GM21447 (cell line): Measurements from ENCODE around the gene ATF7.
"Not testable (repeated sequence)": the region's sequence is repeated elsewhere in the genome, so short reads cannot be mapped to it uniquely, and the experiment has no call there.

Source experiments
- ATAC-seq: cut with Tn5 transposase; IDR thresholded peaks from one replicate; pipeline ENCODE4 v1.9.1; 2021; ENCODE audit not compliant: unreplicated experiment

ATF7 gene

DNA sequence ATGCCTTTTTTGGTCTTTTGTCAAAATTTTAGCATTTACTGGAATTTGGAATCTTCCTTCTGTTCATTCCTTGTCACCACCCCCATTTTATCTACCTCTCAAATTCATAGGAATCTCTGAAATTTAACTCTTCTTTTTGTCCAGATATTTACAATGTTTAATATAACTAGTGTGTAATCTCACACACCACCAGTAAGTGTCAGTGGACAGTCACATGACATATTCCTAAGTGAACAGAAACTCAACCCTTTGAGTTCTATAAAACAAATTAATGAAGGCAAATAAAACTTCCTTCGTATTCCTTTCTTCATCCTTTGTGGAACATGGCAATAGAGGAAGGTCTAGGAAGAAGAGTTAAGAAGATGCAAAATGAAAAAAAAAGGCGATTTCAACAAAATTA is 26.6 kb downstream of the ATF7 start:
- ATAC-seq = no peak

DNA sequence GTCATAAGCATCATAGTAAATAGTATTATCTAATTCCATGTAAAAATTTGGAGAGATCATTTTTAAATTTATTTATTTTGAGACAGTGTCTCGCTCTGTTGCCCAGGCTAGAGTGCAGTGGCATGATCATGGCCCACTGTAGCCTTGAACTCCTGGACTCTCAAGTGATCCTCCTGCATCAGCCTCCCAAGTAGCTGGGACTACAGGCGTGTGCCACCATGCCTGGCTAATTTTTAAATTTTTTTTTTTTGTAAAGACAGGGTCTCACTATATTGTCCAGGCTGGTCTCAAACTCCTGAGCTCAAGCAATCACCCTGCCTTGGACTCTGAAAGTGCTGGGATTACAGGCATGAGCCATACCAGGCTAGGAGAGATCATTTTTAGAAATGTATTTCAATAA is 27.2 kb downstream of the ATF7 start:
- ATAC-seq = not testable (repeated sequence)

DNA sequence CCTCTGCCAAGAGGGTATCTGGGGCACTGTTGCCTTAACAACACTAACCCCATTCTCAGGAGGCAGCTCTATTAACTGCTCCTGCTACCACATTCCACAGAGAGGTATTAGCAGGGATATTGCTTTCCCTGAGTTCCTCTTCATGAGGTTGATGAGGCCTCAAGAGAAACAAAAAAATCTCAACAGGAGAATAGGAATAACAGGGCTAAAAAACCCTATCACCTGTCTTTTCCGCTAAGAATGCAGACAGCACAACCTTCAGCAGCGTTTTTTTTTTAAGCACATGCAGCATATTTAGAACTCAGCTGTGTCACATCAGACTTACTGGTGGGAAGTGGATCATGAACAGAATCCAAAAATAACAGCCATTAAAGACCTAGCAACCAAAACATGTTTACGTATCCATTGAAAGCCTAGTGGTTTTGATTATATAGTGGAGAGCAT is 29.2 kb downstream of the ATF7 start:
- ATAC-seq = no peak

DNA sequence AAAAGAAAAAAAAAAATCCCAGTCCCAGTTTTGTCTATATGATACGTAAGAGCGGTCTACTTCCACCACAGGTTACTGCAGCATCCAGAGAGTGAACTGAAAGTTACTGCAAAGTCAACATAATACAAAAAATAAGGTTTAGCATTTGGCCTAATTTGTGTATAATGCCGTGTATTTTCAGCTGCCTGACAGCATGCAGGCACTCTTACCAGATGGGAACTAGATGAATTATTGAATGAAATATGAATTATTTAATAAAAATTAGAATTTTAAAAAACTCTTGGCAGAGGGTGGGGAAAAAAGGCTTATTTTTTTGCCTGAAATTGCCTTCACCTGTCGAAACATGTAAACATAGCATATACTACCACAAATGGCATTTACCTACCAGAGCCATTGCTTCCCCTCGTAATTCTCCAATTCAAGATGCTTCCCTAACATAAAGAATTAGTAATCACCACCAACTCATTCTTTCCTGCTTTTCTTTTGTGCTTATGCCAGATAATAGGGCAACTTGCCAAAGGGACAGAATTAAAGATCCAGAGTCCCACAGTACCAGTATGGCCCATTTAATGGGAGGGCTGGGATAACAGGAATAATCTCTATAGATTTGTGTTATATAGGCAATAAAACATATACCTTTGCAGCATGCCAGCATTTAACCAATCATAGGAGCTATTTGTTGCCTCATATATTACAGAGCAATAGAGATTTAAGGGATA is 31.1 kb downstream of the ATF7 start:
- no peak for ATAC-seq

DNA sequence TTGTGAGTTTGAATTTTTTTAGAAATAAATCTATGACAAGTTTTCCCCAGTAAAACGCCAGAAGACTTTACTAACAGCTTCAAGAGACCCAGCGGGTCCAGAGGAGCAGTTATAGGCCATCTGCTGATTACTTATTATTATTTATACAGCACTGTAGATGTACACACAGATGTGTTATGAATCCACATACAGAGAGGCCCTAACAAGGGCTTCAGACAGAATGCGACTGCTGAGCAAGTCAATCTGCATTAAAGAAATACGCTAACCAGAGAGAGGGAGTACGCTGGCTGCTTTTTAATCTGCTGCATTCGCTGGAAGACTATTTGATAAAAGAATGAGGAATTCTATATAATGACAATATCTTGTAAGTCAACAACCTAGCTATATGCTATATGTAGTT is 32.5 kb downstream of the ATF7 start:
- ATAC-seq = no peak

DNA sequence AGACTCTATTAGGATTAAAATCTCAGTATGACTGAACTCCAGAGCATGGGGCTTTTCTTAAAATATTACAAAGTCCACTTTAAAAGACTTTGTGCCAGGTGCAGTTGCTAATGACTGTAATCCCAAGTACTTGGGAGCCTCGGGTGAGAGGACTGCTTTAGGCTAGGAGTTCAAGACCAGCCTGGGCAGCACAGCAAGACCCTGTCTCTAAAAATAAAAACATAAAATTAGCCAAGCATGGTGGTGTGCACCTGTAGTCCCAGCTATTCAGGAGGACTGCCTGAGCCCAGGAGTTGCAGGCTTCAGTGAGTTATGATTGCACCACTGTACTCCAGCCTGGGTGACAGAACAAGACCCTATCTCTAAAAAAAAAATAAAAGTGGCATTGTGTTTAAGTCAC is 33.2 kb downstream of the ATF7 start:
- no peak for ATAC-seq

DNA sequence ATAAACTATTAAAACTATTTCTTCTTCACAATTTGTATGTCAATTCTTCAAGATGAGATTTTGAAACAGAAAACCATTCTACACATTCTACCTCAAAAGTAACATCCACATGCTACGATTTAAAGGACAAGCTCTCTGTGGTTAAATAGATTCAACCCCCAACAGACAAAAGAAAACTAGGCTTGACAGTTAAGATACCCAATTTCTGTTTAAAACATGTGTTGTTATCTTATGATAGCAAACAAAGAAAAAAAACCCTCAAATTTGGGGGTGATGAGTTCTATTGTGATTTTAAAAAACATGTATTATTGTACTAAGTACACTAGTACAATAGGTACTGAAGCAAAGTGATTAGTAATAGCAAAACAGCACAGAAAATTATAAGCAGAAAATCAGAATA is 33.8 kb downstream of the ATF7 start:
- ATAC-seq = no peak

DNA sequence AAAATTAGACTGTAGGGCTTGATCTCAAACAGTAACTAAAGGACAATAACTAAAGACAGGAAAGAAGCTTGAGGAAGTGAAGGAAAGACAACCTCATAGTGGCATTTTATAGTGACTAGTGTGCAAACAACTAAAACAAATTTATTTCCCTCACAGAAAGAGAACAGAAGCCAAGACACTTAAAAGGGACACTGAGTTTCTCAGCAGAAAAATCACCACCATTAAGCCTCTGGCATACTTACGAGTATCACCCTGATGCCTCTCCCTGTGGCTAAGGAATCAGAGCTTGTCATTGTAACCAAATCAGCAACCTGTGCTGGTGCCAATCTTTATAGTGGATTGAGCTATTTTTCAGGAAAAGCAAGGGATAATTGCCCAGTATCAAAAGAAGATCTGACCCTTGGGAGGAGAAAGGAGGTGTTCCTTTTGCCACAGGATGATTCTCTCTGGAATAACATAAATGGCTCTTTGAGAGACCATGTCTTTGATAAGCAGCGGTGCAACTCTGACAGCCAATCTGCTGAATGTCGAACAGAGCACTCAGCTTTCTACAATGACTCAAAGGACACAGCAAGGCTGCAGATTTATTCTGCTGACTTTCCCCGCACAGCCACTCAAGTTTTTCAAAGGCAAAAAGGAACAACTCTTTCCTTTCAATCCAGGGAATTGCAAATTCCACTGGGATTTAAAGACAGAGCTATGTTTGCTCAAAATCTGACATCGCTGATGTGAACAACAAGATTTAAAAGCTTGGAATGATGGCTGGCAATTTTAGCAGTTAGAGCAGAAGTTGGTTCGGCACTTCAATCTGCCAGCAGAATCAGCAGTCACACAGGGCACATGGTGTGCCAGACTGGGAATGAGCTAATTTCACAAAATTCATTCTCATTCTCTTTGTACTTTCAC is 34.6 kb downstream of the ATF7 start:
- ATAC-seq = no peak

DNA sequence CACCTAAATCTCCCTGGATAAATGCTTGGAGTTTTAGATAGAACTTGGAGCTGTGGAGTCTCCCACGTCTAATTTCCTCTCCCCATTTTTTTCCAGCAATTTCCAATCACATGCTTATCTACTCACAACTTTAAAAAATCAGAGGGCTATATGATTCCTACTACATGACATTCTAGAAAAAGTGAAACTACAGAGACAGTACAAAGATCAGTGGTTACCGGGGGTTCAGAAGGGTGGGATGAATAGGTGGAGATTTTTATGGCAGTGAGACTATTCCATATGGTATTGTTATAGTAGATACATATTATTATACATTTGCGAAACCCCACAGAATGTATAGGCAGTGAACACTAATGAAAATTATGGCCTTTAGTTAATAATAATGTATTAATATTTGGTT is 35.5 kb downstream of the ATF7 start:
- no peak for ATAC-seq

DNA sequence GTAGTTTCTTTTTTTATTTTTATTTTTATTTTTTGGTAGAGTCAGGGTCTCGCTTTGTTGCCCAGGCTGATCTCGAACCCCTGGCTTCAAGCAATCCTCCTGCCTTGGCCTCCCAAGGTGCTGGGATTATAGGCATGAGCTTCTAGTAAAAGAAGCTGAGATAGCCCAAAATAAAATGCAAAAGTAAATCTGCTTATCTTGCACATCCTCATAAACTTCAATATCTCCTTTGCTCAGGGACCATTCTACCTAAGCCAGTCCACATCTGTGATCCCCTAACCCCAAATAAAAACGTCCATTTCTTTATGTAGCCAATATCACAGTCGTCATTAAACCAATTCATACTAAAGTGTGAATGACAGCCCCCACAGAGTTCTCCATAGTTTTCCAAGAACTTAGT is 36.3 kb downstream of the ATF7 start:
- no peak for ATAC-seq

DNA sequence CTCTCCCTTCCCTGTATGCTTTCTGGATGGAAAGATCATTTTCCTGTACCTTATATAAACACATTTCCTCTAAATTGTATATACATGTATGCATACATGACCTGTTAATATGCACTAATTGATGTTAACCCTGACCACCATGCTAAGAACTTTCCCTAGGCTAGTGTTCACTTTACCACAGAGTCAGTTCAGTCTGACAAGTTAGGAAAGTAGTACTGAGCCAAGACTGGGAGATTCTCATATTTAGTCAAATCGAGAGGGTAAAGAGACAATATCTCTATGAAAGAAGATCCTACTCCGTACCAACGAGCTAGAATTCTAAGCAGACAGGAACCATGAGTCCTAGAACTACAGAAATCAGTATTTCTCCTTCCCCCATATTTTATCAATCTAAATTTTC is 36.8 kb downstream of the ATF7 start:
- no peak for ATAC-seq

DNA sequence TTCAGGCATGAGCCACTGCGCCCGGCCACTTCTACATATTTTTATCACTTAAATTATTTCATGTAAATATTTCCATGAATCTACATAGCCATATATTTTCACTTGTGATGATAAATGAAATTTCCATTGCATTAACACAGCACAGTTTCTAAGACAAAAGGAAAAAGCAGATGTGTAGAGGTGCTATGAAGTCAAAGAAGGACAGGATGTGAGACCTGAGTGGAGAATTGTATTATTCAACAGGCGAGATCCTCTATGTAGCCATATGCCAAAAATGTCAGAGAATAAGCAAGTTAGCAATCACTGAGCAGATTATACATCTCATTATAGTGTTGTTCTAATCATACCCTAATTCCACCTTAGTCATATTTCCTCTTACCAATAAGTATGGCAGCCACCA is 38.1 kb downstream of the ATF7 start:
- ATAC-seq = no peak

DNA sequence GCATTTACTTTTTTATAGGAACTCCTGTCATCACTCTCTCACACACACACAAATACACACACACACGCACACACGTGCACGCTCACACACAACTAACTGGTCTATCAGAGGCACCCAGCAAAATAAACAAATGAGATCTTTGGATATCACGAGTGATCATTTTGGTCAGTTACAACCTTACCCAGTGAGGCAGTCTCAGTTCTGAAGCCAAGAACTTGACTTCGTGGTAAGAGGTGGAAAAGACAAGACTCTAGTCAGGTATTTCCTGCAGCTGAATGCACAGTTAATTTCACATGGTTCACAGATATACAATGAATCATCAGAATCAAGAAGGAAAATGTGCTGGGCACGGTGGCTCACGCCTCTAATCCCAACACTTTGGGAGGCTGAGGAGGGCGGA is 39.4 kb downstream of the ATF7 start:
- no peak for ATAC-seq

DNA sequence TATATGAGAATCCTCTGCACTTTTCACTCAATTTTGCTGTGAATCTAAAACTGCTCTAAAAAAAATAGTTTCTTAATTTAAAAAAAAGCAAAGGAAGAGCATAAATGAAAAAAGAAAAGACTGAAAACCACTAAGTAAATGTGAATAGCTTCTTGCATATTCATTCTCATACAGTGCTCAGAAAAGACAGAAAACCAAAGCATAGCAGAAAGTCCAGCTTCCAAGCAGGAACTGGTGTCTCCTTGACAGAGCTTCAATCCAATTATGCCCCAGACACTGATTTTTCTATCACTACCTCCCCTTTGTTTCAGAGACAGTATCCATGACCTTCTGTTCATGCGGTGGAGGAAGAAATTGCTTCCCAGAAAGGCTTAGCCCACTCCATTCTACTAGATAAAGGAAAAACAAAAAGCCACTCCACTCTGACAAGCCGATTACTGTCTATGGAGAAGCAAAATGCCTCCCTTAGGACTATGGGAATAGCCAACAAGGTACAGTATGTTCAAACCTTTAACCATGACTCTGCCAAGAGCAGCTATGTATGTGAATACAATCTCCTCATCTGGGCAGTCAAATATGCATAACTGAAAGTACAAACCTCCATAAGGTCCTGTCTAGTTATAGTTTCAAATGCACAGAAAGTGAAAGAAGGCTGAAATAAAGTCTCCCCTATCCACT is 40.6 kb downstream of the ATF7 start:
- ATAC-seq = peak; percentile 88

DNA sequence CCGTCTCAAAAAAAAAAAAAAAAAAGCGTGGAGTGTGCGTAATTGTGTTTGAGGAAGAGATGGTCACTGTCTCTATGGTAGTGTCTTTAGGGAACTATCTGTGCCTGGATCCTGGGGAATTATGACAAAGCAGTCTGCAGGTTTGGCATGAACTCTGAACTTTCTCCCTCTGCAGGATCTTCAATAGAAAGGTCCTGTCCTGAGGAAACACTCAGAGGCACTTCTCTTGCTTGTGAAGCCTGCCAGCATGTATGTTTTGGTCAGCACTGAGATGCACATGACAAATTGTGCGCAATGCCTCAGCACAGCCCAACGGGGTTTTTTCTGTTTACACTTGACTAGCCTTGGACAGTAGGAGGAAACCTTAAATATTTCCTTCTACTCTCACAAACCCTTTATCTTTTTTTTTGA is 46.6 kb downstream of the ATF7 start:
- ATAC-seq = peak; percentile 77

DNA sequence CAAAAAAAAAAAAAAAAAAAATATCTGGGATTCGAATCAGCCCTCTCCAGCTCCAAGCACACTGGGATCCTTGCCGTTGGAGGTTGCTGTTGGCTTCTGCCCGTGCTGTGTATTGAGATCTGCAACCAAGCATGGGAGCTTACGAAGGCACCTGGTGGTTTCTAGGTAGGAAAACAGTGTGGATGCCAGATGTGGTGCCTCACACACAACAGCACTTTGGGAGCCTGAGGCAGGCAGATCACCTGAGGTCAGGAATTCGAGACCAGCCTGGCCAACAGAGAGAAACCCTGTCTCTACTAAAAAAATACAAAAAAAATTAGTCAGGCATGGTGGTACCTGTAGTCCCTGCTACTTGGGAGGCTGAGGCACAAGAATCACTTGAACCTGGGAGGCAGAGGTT is 47.4 kb downstream of the ATF7 start:
- no peak for ATAC-seq

DNA sequence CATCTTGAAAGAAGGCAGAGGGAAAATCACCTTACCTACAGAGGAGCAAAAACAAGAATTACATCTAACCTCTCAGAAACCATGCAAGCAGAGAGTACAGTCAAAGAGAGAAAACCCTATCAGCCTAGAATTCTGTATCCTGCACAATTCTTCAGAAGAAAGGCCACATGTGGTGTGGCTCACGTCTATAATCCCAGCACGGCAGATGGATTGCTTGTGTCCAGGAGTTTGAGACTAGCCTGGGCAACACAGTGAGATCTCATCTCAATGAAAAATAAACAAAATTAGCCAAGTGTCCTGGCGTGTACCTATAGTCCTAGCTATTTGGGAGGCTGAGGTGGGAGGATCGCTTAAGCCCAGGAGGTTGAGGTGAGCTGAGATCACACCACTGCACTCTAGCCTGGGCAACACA is 48.2 kb downstream of the ATF7 start:
- ATAC-seq = peak; percentile 52

DNA sequence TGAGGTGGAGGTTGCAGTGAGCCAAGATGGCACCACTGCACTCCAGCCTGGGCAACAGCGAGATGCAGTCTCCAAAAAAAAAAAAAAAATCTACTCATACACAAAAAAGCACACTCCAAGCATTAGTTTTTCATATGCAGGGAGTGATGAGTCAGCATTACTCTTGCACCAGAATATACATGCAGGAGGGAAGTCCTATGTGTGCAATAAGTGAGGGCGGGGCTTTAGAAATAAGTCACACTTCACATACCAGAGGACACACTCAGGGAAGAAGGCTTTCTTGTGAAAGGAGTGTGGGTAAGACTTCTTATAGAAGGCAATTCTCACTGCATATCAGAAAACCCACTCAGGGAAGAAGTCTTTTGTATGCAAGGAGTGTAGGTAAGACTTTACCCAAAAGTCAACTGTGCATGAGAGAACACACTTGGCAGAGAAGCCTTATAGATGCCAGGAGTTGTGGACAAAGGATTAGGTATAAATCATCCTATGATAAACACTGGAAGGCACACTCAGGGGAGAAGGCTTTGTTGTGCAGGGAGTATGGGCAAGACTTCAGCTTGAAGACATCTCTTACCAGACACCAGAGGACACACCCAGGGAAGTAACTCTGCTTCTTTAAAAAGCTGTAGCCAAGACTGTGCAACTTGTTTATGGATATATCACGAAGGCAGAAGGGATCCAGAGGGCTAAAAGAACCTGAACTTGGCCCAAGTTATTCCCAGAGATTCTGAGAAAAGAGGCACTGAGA is 50.5 kb downstream of the ATF7 start:
- no peak for ATAC-seq

DNA sequence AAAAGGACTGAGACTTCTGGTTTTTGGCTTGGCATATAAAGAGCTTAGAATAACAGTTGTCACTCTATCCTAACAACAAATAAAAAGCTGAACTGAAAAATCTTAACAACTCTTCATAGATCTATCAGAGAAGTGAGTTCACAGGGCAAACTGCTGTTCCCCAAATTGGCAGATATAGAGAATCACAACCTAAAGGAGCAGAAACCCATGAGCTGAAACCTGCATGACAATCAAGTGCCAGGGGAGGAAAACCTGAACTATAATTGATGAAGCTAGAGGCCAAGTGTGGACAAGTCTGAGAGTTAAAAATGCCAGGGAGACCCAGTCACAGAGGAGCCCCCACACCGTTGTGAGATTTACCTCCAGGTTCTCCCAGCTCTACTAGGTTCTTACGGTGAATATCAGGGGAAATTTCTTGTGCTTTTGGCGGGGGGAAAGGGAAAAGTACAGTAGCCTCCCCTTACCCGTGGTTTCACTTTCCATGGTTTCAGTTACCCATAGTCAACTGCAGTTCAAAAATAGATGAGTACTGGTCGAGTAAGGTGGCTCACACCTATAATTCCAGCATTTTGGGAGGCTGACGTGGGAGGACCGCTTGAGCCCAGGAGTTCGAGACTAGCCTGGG is 53.9 kb downstream of the ATF7 start:
- no peak for ATAC-seq

DNA sequence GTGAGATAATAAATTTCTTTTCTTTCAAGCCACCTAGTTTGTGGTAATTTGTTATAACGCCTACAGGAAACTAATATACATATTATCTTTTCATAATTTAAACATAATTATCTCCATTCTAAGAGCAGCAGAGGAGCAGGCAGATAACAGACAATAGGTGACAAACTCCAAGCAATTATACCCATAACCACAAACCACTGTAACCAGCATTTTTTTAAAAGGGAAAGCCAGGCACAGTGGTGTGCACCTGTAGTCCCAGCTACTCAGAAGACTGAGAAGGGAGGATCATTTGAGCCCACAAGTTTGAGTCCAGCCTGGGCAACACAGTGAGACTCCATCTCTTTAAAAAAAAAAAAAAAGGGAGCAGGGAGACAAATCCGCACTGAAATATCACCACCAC is 54.9 kb downstream of the ATF7 start:
- no peak for ATAC-seq
